HEK293 (cell line): ENCODE results near the gene DDX23.

ENCODE experiments used
- CTCF ChIA-PET: fragments of 350-600 bp; formaldehyde crosslinking; extraction: SDS; loops from one replicate; lab custom pipeline; 2021; ENCODE audit warnings: antibody characterized with exemption; lab: Yijun Ruan, JAX
- POLR2A ChIA-PET: fragments of 300-600 bp; formaldehyde crosslinking; extraction: SDS; loops from one replicate; lab custom pipeline; 2020; ENCODE audit warnings: antibody characterized with exemption, inconsistent platforms; lab: Yijun Ruan, JAX
- H3K27ac ChIP-seq: fragments of 200-500 bp; sonication (Bioruptor generic); 2 replicates; pipeline ENCODE4 v1.5.1; 2014; ENCODE audit warnings: low read depth, low read length, control low read depth, inconsistent platforms; ENCODE audit errors: extremely low read depth
- H3K36me3 ChIP-seq, 2 experiments: fragments of 200-500 bp in 1 of 2; sonication (Bioruptor generic) in 1 of 2; 1 replicate in 1 of 2; 2 replicates in 1 of 2; pipeline ENCODE4 v1.5.1; 2014 to 2017; ENCODE audit warnings: inconsistent platforms in 2 of 2, low read length in 2 of 2; ENCODE audit not compliant: control insufficient read depth in 2 of 2, insufficient read depth in 1 of 2
- H3K4me1 ChIP-seq: fragments of 200-500 bp; sonication (Bioruptor generic); 2 replicates; pipeline ENCODE4 v1.5.1; 2014; ENCODE audit warnings: mild to moderate bottlenecking, low read length, inconsistent platforms; ENCODE audit not compliant: control insufficient read depth, insufficient read depth
- H3K4me3 ChIP-seq: 2 replicates; pipeline ENCODE4 v1.5.1; 2011; ENCODE audit warnings: low read depth, mild to moderate bottlenecking, control low read depth, low read length, moderate library complexity
- H3K9me3 ChIP-seq: fragments of 200-500 bp; sonication (Bioruptor generic); 2 replicates; pipeline ENCODE4 v1.5.1; 2014; ENCODE audit warnings: low read depth, low read length, inconsistent platforms; ENCODE audit not compliant: control insufficient read depth, insufficient read depth
- CTCF ChIP-seq: fragments of 450-650 bp; formaldehyde crosslinking; IDR thresholded peaks from 2 replicates; pipeline ENCODE4 v1.5.1; 2016; ENCODE audit warnings: missing biosample characterization, missing genetic modification characterization
- KLF1 ChIP-seq: fragments of 450-650 bp; formaldehyde crosslinking; IDR thresholded peaks from 2 replicates; pipeline ENCODE4 v1.5.1; 2016; ENCODE audit warnings: missing biosample characterization, missing genetic modification characterization
- KLF10 ChIP-seq: fragments of 450-650 bp; IDR thresholded peaks from 2 replicates; pipeline ENCODE4 v1.5.1; 2018; ENCODE audit warnings: missing biosample characterization, mild to moderate bottlenecking, missing genetic modification characterization
- PRDM6 ChIP-seq: fragments of 450-650 bp; formaldehyde crosslinking; IDR thresholded peaks from 2 replicates; pipeline ENCODE4 v1.5.1; 2017; ENCODE audit warnings: missing biosample characterization, missing genetic modification characterization
- SCRT1 ChIP-seq: fragments of 450-650 bp; formaldehyde crosslinking; IDR thresholded peaks from 2 replicates; pipeline ENCODE4 v1.5.1; 2016; ENCODE audit warnings: missing biosample characterization, missing genetic modification characterization, borderline replicate concordance
- SCRT2 ChIP-seq: fragments of 450-650 bp; formaldehyde crosslinking; IDR thresholded peaks from 2 replicates; pipeline ENCODE4 v1.5.1; 2016; ENCODE audit warnings: missing biosample characterization, missing genetic modification characterization
- ZBTB17 ChIP-seq: fragments of 450-650 bp; formaldehyde crosslinking; IDR thresholded peaks from 2 replicates; pipeline ENCODE4 v1.5.1; 2016; ENCODE audit warnings: missing biosample characterization, missing genetic modification characterization
- ZBTB21 ChIP-seq: fragments of 450-650 bp; formaldehyde crosslinking; IDR thresholded peaks from 2 replicates; pipeline ENCODE4 v1.5.1; 2017; ENCODE audit warnings: missing biosample characterization, missing genetic modification characterization
- ZBTB48 ChIP-seq: fragments of 450-650 bp; formaldehyde crosslinking; IDR thresholded peaks from 2 replicates; pipeline ENCODE4 v1.5.1; 2016; ENCODE audit warnings: missing biosample characterization, missing genetic modification characterization
- ZBTB49 ChIP-seq: fragments of 450-650 bp; formaldehyde crosslinking; IDR thresholded peaks from 2 replicates; pipeline ENCODE4 v1.5.1; 2016; ENCODE audit warnings: missing biosample characterization, missing genetic modification characterization, low read depth
- ZNF112 ChIP-seq: fragments of 450-650 bp; formaldehyde crosslinking; IDR thresholded peaks from 2 replicates; pipeline ENCODE4 v1.5.0; 2017; ENCODE audit warnings: missing biosample characterization, missing genetic modification characterization
- ZNF114 ChIP-seq: fragments of 450-650 bp; formaldehyde crosslinking; IDR thresholded peaks from 2 replicates; pipeline ENCODE4 v1.5.0; 2017; ENCODE audit warnings: missing biosample characterization, missing genetic modification characterization
- ZNF121 ChIP-seq: fragments of 450-650 bp; formaldehyde crosslinking; IDR thresholded peaks from 2 replicates; pipeline ENCODE4 v1.5.1; 2016; ENCODE audit warnings: missing biosample characterization, missing genetic modification characterization
- ZNF2 ChIP-seq: fragments of 450-650 bp; formaldehyde crosslinking; IDR thresholded peaks from 2 replicates; pipeline ENCODE4 v1.5.1; 2016; ENCODE audit warnings: missing biosample characterization, missing genetic modification characterization
- ZNF211 ChIP-seq: fragments of 450-650 bp; formaldehyde crosslinking; IDR thresholded peaks from 2 replicates; pipeline ENCODE4 v1.5.1; 2016; ENCODE audit warnings: low read depth, missing biosample characterization, missing genetic modification characterization
- ZNF248 ChIP-seq: fragments of 450-650 bp; formaldehyde crosslinking; IDR thresholded peaks from 2 replicates; pipeline ENCODE4 v1.5.1; 2017; ENCODE audit warnings: missing biosample characterization, missing genetic modification characterization
- ZNF274 ChIP-seq, 2 experiments: fragments of 200-500 bp in 1 of 2; fragments of 450-650 bp in 1 of 2; sonication (Bioruptor generic) in 1 of 2; formaldehyde crosslinking in 1 of 2; IDR thresholded peaks; 2 replicates each; pipeline versions ENCODE4 v1.5.1 to v1.6.1; 2014 to 2016; ENCODE audit warnings: borderline replicate concordance in 1 of 2, inconsistent platforms in 1 of 2, low read length in 1 of 2, missing biosample characterization in 1 of 2, missing genetic modification characterization in 1 of 2
- ZNF311 ChIP-seq: fragments of 450-650 bp; formaldehyde crosslinking; IDR thresholded peaks from 2 replicates; pipeline ENCODE4 v1.5.1; 2017; ENCODE audit warnings: missing biosample characterization, missing genetic modification characterization, borderline replicate concordance
- ZNF433 ChIP-seq: fragments of 450-650 bp; formaldehyde crosslinking; IDR thresholded peaks from 2 replicates; pipeline ENCODE4 v1.5.1; 2016; ENCODE audit warnings: missing biosample characterization, missing genetic modification characterization, low read depth
- ZNF521 ChIP-seq: fragments of 450-650 bp; formaldehyde crosslinking; IDR thresholded peaks from 2 replicates; pipeline ENCODE4 v1.5.1; 2017; ENCODE audit warnings: missing biosample characterization, mild to moderate bottlenecking, missing genetic modification characterization
- ZNF561 ChIP-seq: fragments of 450-650 bp; IDR thresholded peaks from 2 replicates; pipeline ENCODE4 v1.5.1; 2018; ENCODE audit warnings: missing biosample characterization, missing genetic modification characterization, borderline replicate concordance
- ZNF621 ChIP-seq: fragments of 450-650 bp; formaldehyde crosslinking; IDR thresholded peaks from 2 replicates; pipeline ENCODE4 v1.5.1; 2017; ENCODE audit warnings: missing biosample characterization, missing genetic modification characterization
- ZNF654 ChIP-seq: fragments of 450-650 bp; formaldehyde crosslinking; IDR thresholded peaks from 2 replicates; pipeline ENCODE4 v1.5.1; 2016; ENCODE audit warnings: low read depth, missing biosample characterization, missing genetic modification characterization
- ZNF660 ChIP-seq: fragments of 450-650 bp; IDR thresholded peaks from 2 replicates; pipeline ENCODE4 v1.5.1; 2018; ENCODE audit warnings: missing biosample characterization, mild to moderate bottlenecking, missing genetic modification characterization
- ZNF664 ChIP-seq: fragments of 450-650 bp; formaldehyde crosslinking; IDR thresholded peaks from 2 replicates; pipeline ENCODE4 v1.5.1; 2016; ENCODE audit warnings: missing biosample characterization, missing genetic modification characterization
- ZNF747 ChIP-seq: fragments of 450-650 bp; formaldehyde crosslinking; IDR thresholded peaks from 2 replicates; pipeline ENCODE4 v1.5.1; 2016; ENCODE audit warnings: missing biosample characterization, missing genetic modification characterization
- ZNF776 ChIP-seq: fragments of 450-650 bp; formaldehyde crosslinking; IDR thresholded peaks from 2 replicates; pipeline ENCODE4 v1.5.0; 2017; ENCODE audit warnings: missing biosample characterization, missing genetic modification characterization, borderline replicate concordance
- ZNF830 ChIP-seq: fragments of 450-650 bp; IDR thresholded peaks from 2 replicates; pipeline ENCODE4 v1.5.0; 2018; ENCODE audit warnings: missing biosample characterization, missing genetic modification characterization, low read depth, mild to moderate bottlenecking, moderate library complexity
- ZSCAN23 ChIP-seq: fragments of 450-650 bp; formaldehyde crosslinking; IDR thresholded peaks from 2 replicates; pipeline ENCODE4 v1.5.1; 2016; ENCODE audit warnings: missing biosample characterization, missing genetic modification characterization
- ZSCAN30 ChIP-seq: fragments of 450-650 bp; IDR thresholded peaks from 2 replicates; pipeline ENCODE4 v1.5.1; 2018; ENCODE audit warnings: missing biosample characterization, mild to moderate bottlenecking, missing genetic modification characterization, moderate library complexity

DDX23 gene

GRCh38 chr12:48854488-48854887 lies 2.5 kb upstream of the DDX23 start:
- ChIA-PET POLR2A (interaction anchor here (1.2 to 2.1 kb wide), 3 partner anchors 13 to 32 kb away, joined by 3 to 6 read pairs (median 5); no protein-coding TSS in a partner anchor), CTCF (interaction anchor here (0.6 to 11.8 kb wide), 17 partner anchors 9 to 373 kb away, joined by 3 to 301 read pairs (median 24); partner anchors contain the start of gene WNT1)
- H3K4me3 ChIP-seq = no peak overlapping the region

GRCh38 chr12:48852734-48853688 lies 1.0 kb upstream of the DDX23 start:
- H3K36me3 ChIP-seq = peaks cover 6 to 27% of the 10 kb centered on the region in 2 experiments; a peak in 2 of 3 replicates
- H3K9me3 ChIP-seq = no peaks in the 10 kb centered on the region
- H3K4me1 ChIP-seq = peaks cover 4% of the 10 kb centered on the region
- ChIA-PET CTCF (interaction anchor here (0.5 to 11.8 kb wide), 56 partner anchors 9 to 909 kb away, joined by 3 to 301 read pairs (median 6); partner anchors contain the start of genes FKBP11, RND1, WNT1 and WNT10B), POLR2A (interaction anchor here (0.5 to 3.3 kb wide), 15 partner anchors 12 to 470 kb away, joined by 3 to 48 read pairs (median 5); partner anchors contain the start of genes ARF3, RND1 and TROAP)
- peak overlapping the region; percentile 96 for H3K4me3 ChIP-seq
- peak overlapping the region; percentile 29; the same call in 1 of the 2 replicates for H3K27ac ChIP-seq
- TF ChIP-seq ZNF561 (tag by site-specific recombination) (no peak), ZNF2 (tag by site-specific recombination) (no peak), ZBTB48 (tag by site-specific recombination) (no peak), ZNF621 (no peak), KLF10 (tag by site-specific recombination) (0 out of 2 replicates have a peak, but pooled peaks have one; percentile 13), SCRT1 (peak; percentile 43; the same call in 1 of the 2 replicates), ZNF112 (tag by site-specific recombination) (no peak), ZNF248 (tag by site-specific recombination) (no peak), ZSCAN23 (tag by site-specific recombination) (0 out of 2 replicates have a peak, but pooled peaks have one; percentile 5), ZNF211 (tag by site-specific recombination) (no peak), ZBTB21 (tag by site-specific recombination) (no peak), ZBTB49 (no peak), ZNF521 (no peak), ZNF830 (tag by site-specific recombination) (no peak), ZNF654 (tag by site-specific recombination) (peak; percentile 85), ZNF747 (tag by site-specific recombination) (no peak), KLF1 (no peak), ZNF664 (peak; percentile 95), ZSCAN30 (tag by site-specific recombination) (peak; percentile 93; the same call in 1 of the 2 replicates), ZBTB17 (peak; percentile 71), ZNF433 (no peak), ZNF776 (tag by site-specific recombination) (no peak), CTCF (peak; percentile 61; the same call in 1 of the 2 replicates), ZNF114 (tag by site-specific recombination) (no peak), ZNF311 (no peak), SCRT2 (tag by site-specific recombination) (peak; percentile 53; the same call in 1 of the 2 replicates), PRDM6 (tag by site-specific recombination) (no peak)

More at GRCh38 chr12:48854488-48854887, 2.5 kb upstream of the DDX23 start:
- TF ChIP-seq ZNF660 (tag by site-specific recombination) (no peak), ZNF121 (tag by site-specific recombination) (0 out of 2 replicates have a peak, but pooled peaks have one; percentile 45), ZNF274 (IDR thresholded peaks at IDR 0.05; ENCODE audit: low read length) (no peak), ZNF274 (tag by site-specific recombination; IDR thresholded peaks at IDR 0.05; ENCODE audit: borderline replicate concordance) (no peak)
- Histone ChIP-seq H3K9me3 (no peaks in the 10 kb centered on the region), H3K4me1 (peaks cover 4% of the 10 kb centered on the region), H3K36me3 (peaks cover 2 to 23% of the 10 kb centered on the region in 2 experiments; a peak in 2 of 3 replicates), H3K27ac (no peak overlapping the region)
